ENCODE results near the gene CORO2B. TPM values are rescaled to one million over a fixed set of nuclear protein-coding genes. Genes with fewer than 3 reads are reported as not detected.

Gene CORO2B
- 0.10 TPM for total RNA-seq

GRCh38 chr15:68578980-68579935 lies at the start of gene CORO2B:
Gene CORO2B (plus strand): TSS chr15:68578993. CDS start chr15:68579263, 270 bp downstream.
- H3K27me3 ChIP-seq (ENCODE audit: insufficient read depth, low read length): peaks cover 28% of the 10 kb centered on the region
- H3K4me3 ChIP-seq (ENCODE audit: low read length): peak within 1 kb of the TSS; percentile 42
- no peaks in the 10 kb centered on the region for H3K9me3 ChIP-seq (ENCODE audit: low read depth, low read length)
- peaks cover 21% of the 10 kb centered on the region for H3K4me1 ChIP-seq (ENCODE audit: insufficient read depth, low read length)

- Histone ChIP-seq H3K27me3 (ENCODE audit: insufficient read depth, low read length) (no peaks in the 10 kb centered on the region), H3K4me3 (ENCODE audit: low read length) (no peak overlapping the region), H3K4me1 (ENCODE audit: insufficient read depth, low read length) (no peaks in the 10 kb centered on the region), H3K9me3 (ENCODE audit: low read depth, low read length) (peaks cover 15% of the 10 kb centered on the region)
Observed at GRCh38 chr15:68531387-68532179, 47.2 kb upstream of the CORO2B start.

- no peak overlapping the region for H3K4me3 ChIP-seq (ENCODE audit: low read length)
- H3K4me1 ChIP-seq (ENCODE audit: insufficient read depth, low read length): no peaks in the 10 kb centered on the region
- no peaks in the 10 kb centered on the region for H3K27me3 ChIP-seq (ENCODE audit: insufficient read depth, low read length)
- H3K9me3 ChIP-seq (ENCODE audit: low read depth, low read length): peaks cover 15% of the 10 kb centered on the region
Observed at GRCh38 chr15:68536331-68537095, 42.3 kb upstream of the CORO2B start.

- H3K9me3 ChIP-seq (ENCODE audit: low read depth, low read length): peaks cover 9% of the 10 kb centered on the region
- no peaks in the 10 kb centered on the region for H3K4me1 ChIP-seq (ENCODE audit: insufficient read depth, low read length)
- no peak overlapping the region for H3K4me3 ChIP-seq (ENCODE audit: low read length)
- no peaks in the 10 kb centered on the region for H3K27me3 ChIP-seq (ENCODE audit: insufficient read depth, low read length)
Observed at GRCh38 chr15:68537097-68537496, 41.7 kb upstream of the CORO2B start.

GRCh38 chr15:68537506-68537905 lies 41.3 kb upstream of the CORO2B start:
- no peaks in the 10 kb centered on the region for H3K27me3 ChIP-seq (ENCODE audit: insufficient read depth, low read length)
- H3K4me3 ChIP-seq (ENCODE audit: low read length): no peak overlapping the region

GRCh38 chr15:68538311-68538710 lies 40.5 kb upstream of the CORO2B start:
- Histone ChIP-seq H3K27me3 (ENCODE audit: insufficient read depth, low read length) (no peaks in the 10 kb centered on the region), H3K9me3 (ENCODE audit: low read depth, low read length) (no peaks in the 10 kb centered on the region), H3K4me1 (ENCODE audit: insufficient read depth, low read length) (no peaks in the 10 kb centered on the region), H3K4me3 (ENCODE audit: low read length) (no peak overlapping the region)

More at GRCh38 chr15:68537506-68537905, 41.3 kb upstream of the CORO2B start:
- Histone ChIP-seq H3K9me3 (ENCODE audit: low read depth, low read length) (peaks cover 5% of the 10 kb centered on the region), H3K4me1 (ENCODE audit: insufficient read depth, low read length) (no peaks in the 10 kb centered on the region)

GRCh38 chr15:68541743-68542142 lies 37.0 kb upstream of the CORO2B start:
- Histone ChIP-seq H3K9me3 (ENCODE audit: low read depth, low read length) (no peaks in the 10 kb centered on the region), H3K27me3 (ENCODE audit: insufficient read depth, low read length) (no peaks in the 10 kb centered on the region)

GRCh38 chr15:68542348-68542747 lies 36.4 kb upstream of the CORO2B start:
- Histone ChIP-seq H3K9me3 (ENCODE audit: low read depth, low read length) (no peaks in the 10 kb centered on the region), H3K27me3 (ENCODE audit: insufficient read depth, low read length) (no peaks in the 10 kb centered on the region), H3K4me1 (ENCODE audit: insufficient read depth, low read length) (no peaks in the 10 kb centered on the region), H3K4me3 (ENCODE audit: low read length) (no peak overlapping the region)

More at GRCh38 chr15:68541743-68542142, 37.0 kb upstream of the CORO2B start:
- no peak overlapping the region for H3K4me3 ChIP-seq (ENCODE audit: low read length)
- no peaks in the 10 kb centered on the region for H3K4me1 ChIP-seq (ENCODE audit: insufficient read depth, low read length)

- H3K27me3 ChIP-seq (ENCODE audit: insufficient read depth, low read length): no peaks in the 10 kb centered on the region
- no peaks in the 10 kb centered on the region for H3K4me1 ChIP-seq (ENCODE audit: insufficient read depth, low read length)
- no peak overlapping the region for H3K4me3 ChIP-seq (ENCODE audit: low read length)
- no peaks in the 10 kb centered on the region for H3K9me3 ChIP-seq (ENCODE audit: low read depth, low read length)
Observed at GRCh38 chr15:68542771-68543164, 36.0 kb upstream of the CORO2B start.

GRCh38 chr15:68543165-68544008 lies 35.4 kb upstream of the CORO2B start:
- no peak overlapping the region for H3K4me3 ChIP-seq (ENCODE audit: low read length)
- no peaks in the 10 kb centered on the region for H3K4me1 ChIP-seq (ENCODE audit: insufficient read depth, low read length)
- no peaks in the 10 kb centered on the region for H3K27me3 ChIP-seq (ENCODE audit: insufficient read depth, low read length)
- H3K9me3 ChIP-seq (ENCODE audit: low read depth, low read length): no peaks in the 10 kb centered on the region

- no peaks in the 10 kb centered on the region for H3K27me3 ChIP-seq (ENCODE audit: insufficient read depth, low read length)
- no peak overlapping the region for H3K4me3 ChIP-seq (ENCODE audit: low read length)
- H3K4me1 ChIP-seq (ENCODE audit: insufficient read depth, low read length): no peaks in the 10 kb centered on the region
- no peaks in the 10 kb centered on the region for H3K9me3 ChIP-seq (ENCODE audit: low read depth, low read length)
Observed at GRCh38 chr15:68546318-68546717, 32.5 kb upstream of the CORO2B start.

GRCh38 chr15:68548364-68548763 lies 30.4 kb upstream of the CORO2B start:
- H3K4me3 ChIP-seq (ENCODE audit: low read length): no peak overlapping the region
- no peaks in the 10 kb centered on the region for H3K9me3 ChIP-seq (ENCODE audit: low read depth, low read length)
- no peaks in the 10 kb centered on the region for H3K27me3 ChIP-seq (ENCODE audit: insufficient read depth, low read length)
- no peaks in the 10 kb centered on the region for H3K4me1 ChIP-seq (ENCODE audit: insufficient read depth, low read length)

GRCh38 chr15:68550004-68550403 lies 28.8 kb upstream of the CORO2B start:
- H3K27me3 ChIP-seq (ENCODE audit: insufficient read depth, low read length): no peaks in the 10 kb centered on the region

More at GRCh38 chr15:68550004-68550403, 28.8 kb upstream of the CORO2B start:
- no peaks in the 10 kb centered on the region for H3K9me3 ChIP-seq (ENCODE audit: low read depth, low read length)
- H3K4me3 ChIP-seq (ENCODE audit: low read length): no peak overlapping the region
- no peaks in the 10 kb centered on the region for H3K4me1 ChIP-seq (ENCODE audit: insufficient read depth, low read length)

Measured in mononuclear cell (primary cell).